ENCODE measurements around the gene GPR15. TPM values are rescaled to one million over a fixed set of nuclear protein-coding genes. Genes with fewer than 3 reads are reported as not detected.

The GPR15 gene
- total and polyA plus RNA-seq, 2 donors (not counting 3 experiments of a cell fraction or from before 2014, with no cell fraction given): not detected

GRCh38 chr3:98497381-98497780, 34.4 kb upstream of the GPR15 start, which contains the start of gene OR5K2:
OR5K2 (plus strand) TSS chr3:98497681; CDS start chr3:98497681, 0 bp downstream.
- Histone ChIP-seq H3K9me3 (replicated peaks; ENCODE audit: control insufficient read depth, insufficient read depth, low read length) (no peaks in the 10 kb centered on the region), H3K9ac (replicated peaks; ENCODE audit: extremely low read depth, insufficient read depth, low read length) (no peak within 1 kb of the TSS), H4K20me1 (replicated peaks; ENCODE audit: control insufficient read depth, extremely low read depth, insufficient read depth, low read length) (no peaks in the 10 kb centered on the region), H2AFZ (ENCODE audit: low read depth, low read length) (no peak within 1 kb of the TSS), H3K9me1 (replicated peaks; ENCODE audit: control insufficient read depth, extremely low read depth, insufficient read depth, low read length) (no peaks in the 10 kb centered on the region), H3K27me3 (ENCODE audit: control insufficient read depth in 2 of 2, insufficient read depth in 2 of 2, low read length in 2 of 2) (peaks cover 4 to 19% of the 10 kb centered on the region in 2 experiments), H3K4me2 (ENCODE audit: insufficient read depth, low read length) (no peak within 1 kb of the TSS), H3K36me3 (ENCODE audit: control insufficient read depth in 2 of 2, extremely low read depth in 1 of 2, insufficient read depth in 2 of 2, low read length in 2 of 2) (no peaks in the 10 kb centered on the region), H3K27ac (ENCODE audit: insufficient read depth, low read depth, low read length) (no peak within 1 kb of the TSS), H3K4me3 (replicated peaks in 1 of 3; ENCODE audit: insufficient read depth in 1 of 3, low read depth in 1 of 3, low read length in 3 of 3) (no peak within 1 kb of the TSS), H3K4me1 (ENCODE audit: control insufficient read depth, extremely low read depth, insufficient read depth, low read length) (no peaks in the 10 kb centered on the region), H3K79me2 (ENCODE audit: control insufficient read depth, insufficient read depth, low read length) (no peaks in the 10 kb centered on the region)
- ChIA-PET CTCF (no interaction called here), POLR2A (no interaction called here)
- intact Hi-C loops (cut with micrococcal nuclease) (no loop called here), dilution Hi-C loops (cut with MboI; ENCODE audit: extremely low pct_ligation_motif_present, low sequenced_read_pairs) (no loop called here)
- BruUV-seq (replicated peaks): no TSS peak
- no peak for DNase-seq (ENCODE audit: low read depth, low spot score)
- FAIRE-seq: no peak
- TF ChIP-seq GATA2 (IDR thresholded peaks at IDR 0.05; ENCODE audit: insufficient read depth, insufficient read length, low read depth, low read length): no peak
- no peak for TF ChIP-seq MAX (IDR thresholded peaks at IDR 0.05; ENCODE audit: insufficient read depth, insufficient read length)
- no peak for TF ChIP-seq POLR2A (IDR thresholded peaks at IDR 0.05; ENCODE audit: low read depth, low read length)
- TF ChIP-seq POLR2AphosphoS5 (IDR thresholded peaks at IDR 0.05; ENCODE audit: insufficient read depth, low read depth, low read length): no peak

- intact Hi-C loops (cut with micrococcal nuclease) (no loop called here), dilution Hi-C loops (cut with MboI; ENCODE audit: extremely low pct_ligation_motif_present, low sequenced_read_pairs) (no loop called here)
- Histone ChIP-seq H2AFZ (ENCODE audit: low read depth, low read length) (no peak overlapping the region), H3K27me3 (ENCODE audit: control insufficient read depth in 2 of 2, insufficient read depth in 2 of 2, low read length in 2 of 2) (peaks cover 4 to 20% of the 10 kb centered on the region in 2 experiments), H3K27ac (ENCODE audit: insufficient read depth, low read depth, low read length) (no peak overlapping the region), H3K9me3 (replicated peaks; ENCODE audit: control insufficient read depth, insufficient read depth, low read length) (no peaks in the 10 kb centered on the region), H3K4me3 (replicated peaks in 1 of 3; ENCODE audit: insufficient read depth in 1 of 3, low read depth in 1 of 3, low read length in 3 of 3) (no peak overlapping the region), H3K36me3 (ENCODE audit: control insufficient read depth in 2 of 2, extremely low read depth in 1 of 2, insufficient read depth in 2 of 2, low read length in 2 of 2) (no peaks in the 10 kb centered on the region), H3K79me2 (ENCODE audit: control insufficient read depth, insufficient read depth, low read length) (no peaks in the 10 kb centered on the region), H3K9me1 (replicated peaks; ENCODE audit: control insufficient read depth, extremely low read depth, insufficient read depth, low read length) (no peaks in the 10 kb centered on the region), H4K20me1 (replicated peaks; ENCODE audit: control insufficient read depth, extremely low read depth, insufficient read depth, low read length) (no peaks in the 10 kb centered on the region), H3K9ac (replicated peaks; ENCODE audit: extremely low read depth, insufficient read depth, low read length) (no peak overlapping the region), H3K4me2 (ENCODE audit: insufficient read depth, low read length) (no peak overlapping the region), H3K4me1 (ENCODE audit: control insufficient read depth, extremely low read depth, insufficient read depth, low read length) (no peaks in the 10 kb centered on the region)
- no peak for TF ChIP-seq CTCF (IDR thresholded peaks at IDR 0.05; ENCODE audit: extremely low read depth in 1 of 2, insufficient read depth in 1 of 2, low read depth in 1 of 2, low read length in 2 of 2)
- no peak for TF ChIP-seq EZH2 (IDR thresholded peaks at IDR 0.05; ENCODE audit: borderline replicate concordance, low read depth, low read length, severe bottlenecking)
- no peak for TF ChIP-seq MYC (IDR thresholded peaks at IDR 0.05; ENCODE audit: low read depth, low read length)
- TF ChIP-seq POLR2AphosphoS5 (IDR thresholded peaks at IDR 0.05; ENCODE audit: insufficient read depth, low read depth, low read length): no peak
- TF ChIP-seq JUN (IDR thresholded peaks at IDR 0.05; ENCODE audit: borderline replicate concordance, insufficient read depth, insufficient read length, low read depth): no peak
- no peak for TF ChIP-seq POLR2A (IDR thresholded peaks at IDR 0.05; ENCODE audit: low read depth, low read length)
- no peak for TF ChIP-seq MAX (IDR thresholded peaks at IDR 0.05; ENCODE audit: insufficient read depth, insufficient read length)
- no peak for TF ChIP-seq FOS (IDR thresholded peaks at IDR 0.05; ENCODE audit: borderline replicate concordance, insufficient read depth, low read length)
- TF ChIP-seq GATA2 (IDR thresholded peaks at IDR 0.05; ENCODE audit: insufficient read depth, insufficient read length, low read depth, low read length): no peak
- ChIA-PET POLR2A (no interaction called here), CTCF (interaction anchor here (1.0 kb wide), 1 partner anchor 65 kb away, joined by 3 read pairs; no protein-coding TSS in a partner anchor)
- DNase-seq (ENCODE audit: low read depth, low spot score) (no peak), FAIRE-seq (no peak)
- BruUV-seq (replicated peaks): no TSS peak
These were observed 31.8 kb upstream of the GPR15 start for GRCh38 chr3:98500019-98500418.
